ENCODE results near the gene UBE2Z.

Gene UBE2Z

DNA sequence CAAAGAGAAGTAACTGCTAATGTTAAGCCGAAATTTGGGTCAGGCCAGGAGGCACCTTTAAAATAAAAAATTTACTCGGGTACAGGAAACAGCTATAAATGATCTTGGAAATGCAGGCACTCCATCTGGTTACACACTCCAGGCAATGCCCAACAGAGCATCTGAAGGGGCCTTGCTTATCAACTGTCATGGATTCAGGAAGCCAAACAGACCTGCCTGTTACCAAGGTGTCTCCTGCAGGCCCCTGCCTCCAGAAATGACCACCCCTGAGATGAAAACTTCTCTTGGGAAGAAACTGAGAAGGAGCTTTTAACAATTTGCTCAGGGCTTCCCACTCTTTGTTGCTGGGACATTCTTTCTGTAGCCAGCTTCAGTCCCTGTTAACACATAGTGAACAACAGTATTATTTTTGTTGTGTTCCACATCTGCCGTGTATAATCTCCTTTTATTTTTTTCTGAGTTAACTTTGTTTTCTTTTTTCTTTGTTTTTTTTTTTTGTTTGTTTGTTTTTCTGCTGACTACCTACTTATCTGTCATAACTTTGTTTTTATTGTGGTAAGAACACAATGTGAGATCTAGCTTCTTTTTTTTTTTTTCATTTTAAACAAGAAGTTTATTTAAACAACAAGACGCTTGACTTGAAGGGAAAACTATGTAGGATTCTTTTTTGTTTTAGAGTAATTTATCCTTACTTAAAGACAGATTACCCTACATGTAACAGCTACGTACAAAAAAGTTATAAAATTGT is 34.3 kb upstream of the UBE2Z start:
- Histone ChIP-seq H3K9me2 (replicated peaks; ENCODE audit: insufficient read depth, low read length) (no peaks in the 10 kb centered on the region), H3K9ac (ENCODE audit: low read length) (no peak overlapping the region), H4K20me1 (ENCODE audit: insufficient read depth, low read length) (no peaks in the 10 kb centered on the region), H3K27ac (ENCODE audit: low read length) (no peak overlapping the region), H3K36me3 (replicated peaks; ENCODE audit: insufficient read depth, low read length) (no peaks in the 10 kb centered on the region), H3K79me2 (ENCODE audit: low read length) (no peaks in the 10 kb centered on the region), H3K4me1 (ENCODE audit: low read length) (peaks cover 10% of the 10 kb centered on the region), H3K4me2 (ENCODE audit: low read depth, low read length) (no peak overlapping the region), H2AFZ (ENCODE audit: low read length) (no peak overlapping the region), H3K27me3 (replicated peaks; ENCODE audit: insufficient read depth, low read length) (no peaks in the 10 kb centered on the region), H3K4me3 (ENCODE audit: low read length) (no peak overlapping the region), H3K9me3 (replicated peaks; ENCODE audit: insufficient read depth, low read length) (no peaks in the 10 kb centered on the region), H3F3A (ENCODE audit: insufficient read depth, low read length) (peaks cover 3% of the 10 kb centered on the region; the same call in 1 of the 2 replicates)
- no peak for TF ChIP-seq EZH2 (optimal IDR thresholded peaks at IDR 0.05; ENCODE audit: low read depth, low read length)
- no peak for DNase-seq

DNA sequence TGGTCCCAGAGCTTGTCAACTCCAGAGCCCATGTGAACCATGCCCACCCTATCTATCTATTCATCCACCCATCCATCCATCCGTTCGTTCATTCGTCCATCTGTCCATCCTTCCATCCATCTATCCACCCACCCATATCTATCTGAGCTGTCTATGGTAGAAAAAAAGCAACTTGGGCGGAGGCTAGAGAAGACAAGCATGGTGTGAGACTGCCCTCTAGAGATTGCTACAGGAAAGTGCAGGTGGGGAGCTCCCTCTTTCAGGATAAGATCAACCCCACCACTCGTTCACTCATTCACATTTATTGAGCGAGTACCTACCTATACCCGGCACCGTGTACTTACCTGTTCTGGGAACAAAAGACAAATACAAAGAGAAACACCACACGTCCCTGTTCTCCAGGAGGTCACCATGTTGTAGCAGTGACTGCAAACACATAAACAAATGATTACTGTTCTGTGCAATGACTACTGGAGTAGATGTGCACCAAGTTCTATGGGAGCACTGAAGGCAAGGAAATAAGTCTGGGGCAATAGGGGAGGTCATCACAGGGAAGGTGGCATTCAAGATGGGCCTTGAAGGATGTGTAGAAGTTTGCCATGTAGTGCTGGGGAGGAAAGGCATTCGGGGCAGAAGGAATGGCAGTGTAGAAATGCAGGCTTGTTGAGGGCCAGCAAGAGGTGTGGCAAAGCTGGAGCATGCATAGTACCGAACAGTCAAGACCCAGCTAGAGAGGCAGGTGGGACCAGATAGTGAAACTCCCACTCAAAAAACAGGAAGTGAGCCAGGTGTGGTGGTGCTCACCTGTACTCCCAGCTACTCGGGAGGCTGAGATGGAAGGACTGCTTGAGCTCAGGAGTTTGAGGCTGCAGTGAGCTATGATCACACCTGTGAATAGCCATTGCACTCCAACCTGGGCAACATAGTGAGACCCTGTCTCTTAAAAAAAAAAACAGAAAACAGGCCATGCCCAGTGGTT is 29.0 kb upstream of the UBE2Z start:
- Histone ChIP-seq H3K79me2 (ENCODE audit: low read length) (no peaks in the 10 kb centered on the region), H3K4me3 (ENCODE audit: low read length) (no peak overlapping the region), H3K27ac (ENCODE audit: low read length) (no peak overlapping the region), H3F3A (ENCODE audit: insufficient read depth, low read length) (peaks cover 15% of the 10 kb centered on the region), H3K9me2 (replicated peaks; ENCODE audit: insufficient read depth, low read length) (no peaks in the 10 kb centered on the region), H3K9me3 (replicated peaks; ENCODE audit: insufficient read depth, low read length) (no peaks in the 10 kb centered on the region), H3K27me3 (replicated peaks; ENCODE audit: insufficient read depth, low read length) (no peaks in the 10 kb centered on the region), H2AFZ (ENCODE audit: low read length) (no peak overlapping the region), H3K9ac (ENCODE audit: low read length) (no peak overlapping the region), H3K36me3 (replicated peaks; ENCODE audit: insufficient read depth, low read length) (no peaks in the 10 kb centered on the region), H3K4me1 (ENCODE audit: low read length) (peaks cover 35% of the 10 kb centered on the region), H4K20me1 (ENCODE audit: insufficient read depth, low read length) (no peaks in the 10 kb centered on the region), H3K4me2 (ENCODE audit: low read depth, low read length) (no peak overlapping the region)
- peak; percentile 70 for DNase-seq
- no peak for TF ChIP-seq EZH2phosphoT487 (IDR thresholded peaks at IDR 0.05; ENCODE audit: low read length)
- TF ChIP-seq, protein P1, sequence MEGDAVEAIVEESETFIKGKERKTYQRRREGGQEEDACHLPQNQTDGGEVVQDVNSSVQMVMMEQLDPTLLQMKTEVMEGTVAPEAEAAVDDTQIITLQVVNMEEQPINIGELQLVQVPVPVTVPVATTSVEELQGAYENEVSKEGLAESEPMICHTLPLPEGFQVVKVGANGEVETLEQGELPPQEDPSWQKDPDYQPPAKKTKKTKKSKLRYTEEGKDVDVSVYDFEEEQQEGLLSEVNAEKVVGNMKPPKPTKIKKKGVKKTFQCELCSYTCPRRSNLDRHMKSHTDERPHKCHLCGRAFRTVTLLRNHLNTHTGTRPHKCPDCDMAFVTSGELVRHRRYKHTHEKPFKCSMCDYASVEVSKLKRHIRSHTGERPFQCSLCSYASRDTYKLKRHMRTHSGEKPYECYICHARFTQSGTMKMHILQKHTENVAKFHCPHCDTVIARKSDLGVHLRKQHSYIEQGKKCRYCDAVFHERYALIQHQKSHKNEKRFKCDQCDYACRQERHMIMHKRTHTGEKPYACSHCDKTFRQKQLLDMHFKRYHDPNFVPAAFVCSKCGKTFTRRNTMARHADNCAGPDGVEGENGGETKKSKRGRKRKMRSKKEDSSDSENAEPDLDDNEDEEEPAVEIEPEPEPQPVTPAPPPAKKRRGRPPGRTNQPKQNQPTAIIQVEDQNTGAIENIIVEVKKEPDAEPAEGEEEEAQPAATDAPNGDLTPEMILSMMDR (IDR thresholded peaks at IDR 0.05; ENCODE audit: low read length) = peak; percentile 97

DNA sequence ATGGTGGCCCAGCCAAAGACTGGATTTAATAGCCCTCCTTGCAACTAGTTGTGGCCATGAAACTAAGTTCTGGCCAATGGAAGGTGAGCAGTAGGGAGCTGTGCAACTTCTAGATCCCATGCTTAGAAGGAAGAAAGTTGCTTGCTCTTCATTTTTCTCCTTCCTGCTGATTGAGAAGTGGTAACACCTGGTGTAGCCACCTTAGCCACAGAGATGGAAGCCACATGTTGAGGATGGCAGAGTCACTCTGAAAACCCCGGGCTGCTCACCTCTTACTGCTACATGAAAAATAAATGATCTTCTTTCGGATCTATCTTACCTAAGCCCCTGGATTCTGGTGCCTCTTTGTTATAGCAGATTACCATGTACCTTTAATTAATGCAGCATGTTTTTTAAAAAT is 25.9 kb upstream of the UBE2Z start:
- no peak overlapping the region for H3K9ac ChIP-seq (ENCODE audit: low read length)
- no peaks in the 10 kb centered on the region for H3K9me3 ChIP-seq (replicated peaks; ENCODE audit: insufficient read depth, low read length)
- peak overlapping the region; percentile 43; the same call in 1 of the 2 replicates for H3K27ac ChIP-seq (ENCODE audit: low read length)
- H3K79me2 ChIP-seq (ENCODE audit: low read length) = no peaks in the 10 kb centered on the region
- H3K4me3 ChIP-seq (ENCODE audit: low read length) = no peak overlapping the region
- DNase-seq = peak; percentile 82
- no peaks in the 10 kb centered on the region for H3K9me2 ChIP-seq (replicated peaks; ENCODE audit: insufficient read depth, low read length)
- no peaks in the 10 kb centered on the region for H3K27me3 ChIP-seq (replicated peaks; ENCODE audit: insufficient read depth, low read length)
- no peak overlapping the region for H2AFZ ChIP-seq (ENCODE audit: low read length)
- no peak for TF ChIP-seq EZH2 (optimal IDR thresholded peaks at IDR 0.05; ENCODE audit: low read depth, low read length)
- H3K36me3 ChIP-seq (replicated peaks; ENCODE audit: insufficient read depth, low read length) = no peaks in the 10 kb centered on the region
- H3K4me2 ChIP-seq (ENCODE audit: low read depth, low read length) = peak overlapping the region; percentile 10; the same call in 1 of the 2 replicates
- H3F3A ChIP-seq (ENCODE audit: insufficient read depth, low read length) = peaks cover 12% of the 10 kb centered on the region
- H3K4me1 ChIP-seq (ENCODE audit: low read length) = peaks cover 30% of the 10 kb centered on the region
- H4K20me1 ChIP-seq (ENCODE audit: insufficient read depth, low read length) = no peaks in the 10 kb centered on the region

DNA sequence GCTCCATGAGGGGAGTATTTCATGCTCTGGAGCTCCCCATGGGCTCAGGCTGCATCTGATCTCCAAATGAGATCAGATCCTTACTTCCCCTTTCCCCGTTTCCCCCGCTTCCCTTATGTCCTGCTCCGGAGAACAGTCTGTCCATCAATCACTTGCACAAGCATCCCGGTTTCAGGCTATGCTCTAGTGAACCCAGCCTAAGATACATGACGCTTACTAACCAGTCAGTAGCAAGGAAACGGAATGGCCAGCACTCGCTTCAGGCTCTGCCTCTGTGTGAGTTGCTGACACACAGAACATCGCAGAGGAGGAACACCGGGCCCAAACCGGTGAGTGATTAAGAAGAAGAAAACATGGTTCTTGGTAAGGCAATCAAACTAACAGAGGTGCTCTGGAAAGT is 25.0 kb upstream of the UBE2Z start:
- Histone ChIP-seq H3K4me3 (ENCODE audit: low read length) (no peak overlapping the region), H3F3A (ENCODE audit: insufficient read depth, low read length) (peaks cover 12% of the 10 kb centered on the region), H3K9ac (ENCODE audit: low read length) (no peak overlapping the region), H3K27ac (ENCODE audit: low read length) (no peak overlapping the region), H3K79me2 (ENCODE audit: low read length) (no peaks in the 10 kb centered on the region), H3K36me3 (replicated peaks; ENCODE audit: insufficient read depth, low read length) (no peaks in the 10 kb centered on the region), H3K27me3 (replicated peaks; ENCODE audit: insufficient read depth, low read length) (no peaks in the 10 kb centered on the region), H3K4me1 (ENCODE audit: low read length) (peaks cover 25% of the 10 kb centered on the region), H2AFZ (ENCODE audit: low read length) (no peak overlapping the region), H3K4me2 (ENCODE audit: low read depth, low read length) (no peak overlapping the region), H4K20me1 (ENCODE audit: insufficient read depth, low read length) (no peaks in the 10 kb centered on the region), H3K9me3 (replicated peaks; ENCODE audit: insufficient read depth, low read length) (no peaks in the 10 kb centered on the region), H3K9me2 (replicated peaks; ENCODE audit: insufficient read depth, low read length) (no peaks in the 10 kb centered on the region)
- DNase-seq = no peak
- TF ChIP-seq EZH2phosphoT487 (IDR thresholded peaks at IDR 0.05; ENCODE audit: low read length) = no peak
- TF ChIP-seq, protein P1 (IDR thresholded peaks at IDR 0.05; ENCODE audit: low read length) = no peak
- no peak for TF ChIP-seq EZH2 (optimal IDR thresholded peaks at IDR 0.05; ENCODE audit: low read depth, low read length)
